ENCODE data around the gene NUMBL. TPM values are rescaled to one million over a fixed set of nuclear protein-coding genes. Genes with fewer than 3 reads are reported as not detected.

NUMBL gene
- polyA plus RNA-seq, 2 of the 4 experiments (the other 2 are of a cell fraction) = 21.1 to 28.7 TPM

DNA sequence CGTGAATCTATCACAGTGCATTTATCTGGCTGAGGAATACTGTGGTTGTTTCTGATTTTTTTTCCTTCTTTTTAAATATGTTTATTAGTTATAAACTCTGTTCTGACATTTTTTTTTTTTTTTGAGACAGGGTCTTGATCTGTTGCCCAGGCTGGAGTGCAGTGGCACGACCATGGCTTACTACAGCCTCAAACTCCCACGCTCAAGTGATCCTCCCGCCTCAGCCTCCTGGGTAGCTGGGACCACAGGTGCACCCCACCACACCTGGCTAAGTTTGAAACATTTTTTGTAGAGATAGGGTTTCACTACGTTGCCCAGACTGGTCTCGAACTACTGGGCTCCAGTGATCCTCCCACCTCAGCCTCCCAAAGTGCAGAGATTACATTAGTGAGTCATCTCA lies 6.6 kb upstream of the NUMBL start:
- TF ChIP-seq USF2 (IDR thresholded peaks at IDR 0.05) (no peak), ZSCAN20 (CRISPR knock-in tag; IDR thresholded peaks at IDR 0.05) (no peak), HDAC2 (IDR thresholded peaks at IDR 0.05) (no peak)
- no peak for FAIRE-seq
- POLR2A ChIA-PET = interaction anchor here (0.7 kb wide), 1 partner anchor 27 kb away, joined by 6 read pairs; no protein-coding TSS in a partner anchor

DNA sequence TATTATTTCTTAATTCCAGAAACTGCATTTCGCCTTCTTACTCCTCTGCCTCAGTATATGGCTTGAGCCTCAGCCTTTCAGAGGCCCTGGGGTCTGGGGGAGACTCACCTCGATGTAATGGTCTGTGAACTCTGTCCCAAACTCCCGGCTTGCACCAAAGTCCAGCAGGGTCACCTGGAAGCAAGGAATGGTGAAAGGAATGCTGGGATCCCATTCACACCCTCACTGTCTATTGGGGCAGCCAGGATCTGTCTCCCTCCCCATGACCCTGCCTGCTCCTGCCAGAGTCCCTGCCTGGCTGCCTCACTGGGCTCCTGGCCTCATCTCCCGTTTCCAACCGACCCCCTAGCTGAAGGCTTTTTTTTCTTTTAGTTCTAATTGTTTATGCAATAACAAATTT lies 5.4 kb upstream of the NUMBL start:
- peaks cover 16% of the 10 kb centered on the region for H3K4me1 ChIP-seq

More for the DNA sequence above, 6.6 kb upstream of the NUMBL start:
- Histone ChIP-seq H3K4me3 (no peak overlapping the region), H3K4me1 (peaks cover 5% of the 10 kb centered on the region; the same call in 2 of the 3 replicates), H3K4me2 (no peak overlapping the region), H3K27ac (no peak overlapping the region), H3K9me3 (no peaks in the 10 kb centered on the region)
- WGBS (ENCODE audit: missing lambda C conversion rate) = 95% methylated on average over 6 of the region's 6 CpGs
- no peak for DNase-seq (ENCODE audit: low read depth in 1 of 2, low spot score in 1 of 2)
- CTCF ChIA-PET = interaction anchor here (0.8 to 1.6 kb wide), 4 partner anchors 11 to 101 kb away, joined by 3 to 7 read pairs (median 5); no protein-coding TSS in a partner anchor
- no peak for ATAC-seq

DNA sequence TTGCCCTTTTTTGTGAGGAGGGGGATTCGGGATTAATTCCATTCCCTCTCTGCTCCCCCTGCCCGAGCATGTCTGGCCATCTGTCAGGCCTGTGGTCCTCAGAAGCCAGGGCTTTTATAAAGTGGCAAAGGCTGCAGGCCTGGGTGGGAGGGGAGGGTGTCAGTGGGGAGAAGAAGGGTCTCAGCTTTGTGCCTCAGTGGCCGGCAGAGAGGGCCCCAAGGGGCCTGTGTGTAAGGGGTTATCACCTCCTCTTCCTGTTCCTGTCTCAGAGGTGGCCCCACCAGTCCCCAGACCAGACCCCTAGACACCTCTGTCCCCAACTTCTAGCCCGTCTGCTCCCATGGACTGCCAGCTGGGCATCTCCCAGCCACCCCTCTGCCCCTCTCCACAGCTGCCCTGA lies 3.4 kb upstream of the NUMBL start:
- POLR2A ChIA-PET = no interaction called here
- DNase-seq (ENCODE audit: low read depth in 1 of 2, low spot score in 1 of 2) (no peak), FAIRE-seq (no peak), ATAC-seq (no peak)
- Histone ChIP-seq H3K4me3 (no peak overlapping the region), H3K4me1 (peaks cover 27% of the 10 kb centered on the region), H3K4me2 (no peak overlapping the region), H3K9me3 (no peaks in the 10 kb centered on the region), H3K27ac (no peak overlapping the region)
- CTCF ChIA-PET = interaction anchor here (1.0 to 5.3 kb wide), 9 partner anchors 8 to 84 kb away, joined by 3 to 66 read pairs (median 3); partner anchors contain the start of gene RAB4B
- TF ChIP-seq SREBF2 (IDR thresholded peaks at IDR 0.05) (no peak), CBX2 (IDR thresholded peaks at IDR 0.05; ENCODE audit: borderline replicate concordance, low read depth) (no peak)
- WGBS (ENCODE audit: missing lambda C conversion rate) = 72% methylated on average over 4 of the region's 4 CpGs

More for the DNA sequence above, 5.4 kb upstream of the NUMBL start:
- FAIRE-seq (no peak), ATAC-seq (no peak), DNase-seq (ENCODE audit: low read depth in 1 of 2, low spot score in 1 of 2) (no peak)
- H3K27ac ChIP-seq = no peak overlapping the region
- WGBS (ENCODE audit: missing lambda C conversion rate) = 86% methylated on average over 5 of the region's 5 CpGs
- CTCF ChIA-PET = interaction anchor here (1.1 to 1.6 kb wide), 2 partner anchors 33 to 34 kb away, joined by 4 to 7 read pairs; no protein-coding TSS in a partner anchor
- H3K4me3 ChIP-seq = no peak overlapping the region
- no peaks in the 10 kb centered on the region for H3K9me3 ChIP-seq
- no peak overlapping the region for H3K4me2 ChIP-seq
- POLR2A ChIA-PET = no interaction called here
- TF ChIP-seq HOXB13 (CRISPR knock-in tag; IDR thresholded peaks at IDR 0.05; ENCODE audit: low read depth) = no peak
- 0 out of 5 replicates have a peak, but pooled peaks of 1 of the 2 experiments have one; percentile 12 for TF ChIP-seq JUN (IDR thresholded peaks at IDR 0.05)
- TF ChIP-seq RARB (CRISPR knock-in tag; IDR thresholded peaks at IDR 0.05) = no peak
- no peak for TF ChIP-seq EHMT2 (IDR thresholded peaks at IDR 0.05; ENCODE audit: low read depth)

- H3K4me3 ChIP-seq = no peak overlapping the region
- DNase-seq (ENCODE audit: low read depth in 1 of 2, low spot score in 1 of 2) (no peak), FAIRE-seq (no peak), ATAC-seq (0 out of 6 replicates have a peak, but pooled peaks of 1 of the 2 experiments have one; percentile 2)
- H3K4me1 ChIP-seq = peaks cover 32% of the 10 kb centered on the region
- ChIA-PET CTCF (interaction anchor here (0.9 to 5.3 kb wide), 12 partner anchors 9 to 105 kb away, joined by 3 to 66 read pairs (median 3); partner anchors contain the start of genes EGLN2 and RAB4B), POLR2A (no interaction called here)
- no peaks in the 10 kb centered on the region for H3K9me3 ChIP-seq
- 89% methylated on average over 11 of the region's 11 CpGs for WGBS (ENCODE audit: missing lambda C conversion rate)
- H3K27ac ChIP-seq = peak overlapping the region in 1 of 2 experiments; percentile 93; a peak in 2 of 6 replicates
- TF ChIP-seq KDM1A (IDR thresholded peaks at IDR 0.05; ENCODE audit: low read depth) (peak; percentile 60; the same call in 1 of the 2 replicates), EHF (CRISPR knock-in tag; IDR thresholded peaks at IDR 0.05) (no peak), HES2 (IDR thresholded peaks at IDR 0.05) (no peak)
- H3K4me2 ChIP-seq = no peak overlapping the region
Measured at GRCh38 chr19:40693150-40693788, 2.8 kb upstream of the NUMBL start.

- ATAC-seq (peak in 1 of 2 experiments; percentile 14; a peak in 3 of 6 replicates), FAIRE-seq (no peak), DNase-seq (ENCODE audit: low read depth in 1 of 2, low spot score in 1 of 2) (no peak)
- Histone ChIP-seq H3K4me3 (no peak overlapping the region), H3K27ac (peak overlapping the region in 1 of 2 experiments; percentile 93; a peak in 4 of 6 replicates), H3K4me1 (peaks cover 42% of the 10 kb centered on the region), H3K9me3 (no peaks in the 10 kb centered on the region), H3K4me2 (no peak overlapping the region)
- ChIA-PET CTCF (interaction anchor here (0.7 to 5.3 kb wide), 8 partner anchors 10 to 106 kb away, joined by 3 to 66 read pairs (median 4); partner anchors contain the start of gene EGLN2), POLR2A (interaction anchor here (0.9 to 2.3 kb wide), 3 partner anchors 17 to 59 kb away, joined by 5 to 37 read pairs (median 7); partner anchors contain the start of genes COQ8B, ITPKC and SNRPA)
- whole genome bisulfite sequencing (ENCODE audit: missing lambda C conversion rate) = 90% methylated on average over 14 of the region's 14 CpGs
- TF ChIP-seq FOSB (CRISPR knock-in tag; IDR thresholded peaks at IDR 0.05) (no peak), CHD2 (IDR thresholded peaks at IDR 0.05; ENCODE audit: low read length, partially characterized antibody) (no peak), HOXA7 (CRISPR knock-in tag; IDR thresholded peaks at IDR 0.05) (no peak), ZFP36 (IDR thresholded peaks at IDR 0.05; ENCODE audit: borderline replicate concordance, partially characterized antibody) (no peak), ESRRA (IDR thresholded peaks at IDR 0.05; ENCODE audit: borderline replicate concordance, low read length) (no peak), POLR2A (IDR thresholded peaks at IDR 0.05; ENCODE audit: low read length) (no peak), RFX5 (IDR thresholded peaks at IDR 0.05) (no peak), RNF2 (IDR thresholded peaks at IDR 0.05; ENCODE audit: borderline replicate concordance, low read depth) (no peak), JUNB (IDR thresholded peaks at IDR 0.05) (no peak), HES2 (IDR thresholded peaks at IDR 0.05) (no peak), MAFK (IDR thresholded peaks at IDR 0.05; ENCODE audit: partially characterized antibody) (no peak), HMGXB4 (CRISPR knock-in tag; IDR thresholded peaks at IDR 0.05; ENCODE audit: borderline replicate concordance) (no peak), RAD21 (conservative IDR thresholded peaks at IDR 0.05 in 1 of 2, IDR thresholded peaks at IDR 0.05 in 1 of 2) (no peak)
Measured at GRCh38 chr19:40692212-40692551, 1.7 kb upstream of the NUMBL start.

Data from A549 (cell line).